HepG2 (cell line): ENCODE measurements around the gene SNX13. TPM values are rescaled to one million over a fixed set of nuclear protein-coding genes. Genes with fewer than 3 reads are reported as not detected.

ENCODE experiments used
- ATAC-seq: fragments of 200-7000 bp; cut with Tn5 transposase; 3 replicates; pipeline ENCODE4 v1.9.1; 2020; ENCODE audit warnings: mild to moderate bottlenecking, moderate library complexity
- BruUV-seq: library from RNA; stranded (reverse); fragments of 400-500 nt; replicated peaks from 2 replicates; lab custom pipeline; 2021; lab: Mats Ljungman, UMichigan
- CTCF ChIA-PET: fragments of 300-600 bp; formaldehyde crosslinking; extraction: SDS; loops from one replicate; lab custom pipeline; 2021; ENCODE audit warnings: low total read pairs, inconsistent platforms, low intra/inter-chr PET ratio; lab: Yijun Ruan, JAX
- POLR2A ChIA-PET: fragments of 350-600 bp; sonication (Branson Sonifier 250); formaldehyde crosslinking; loops from one replicate; lab custom pipeline; 2020; ENCODE audit warnings: antibody characterized with exemption, inconsistent platforms; lab: Yijun Ruan, JAX
- DNase-seq: peaks from one replicate; pipeline ENCODE4 v3.0.0-alpha.2; 2015; ENCODE audit warnings: low spot score
- FAIRE-seq: peaks from 3 replicates; lab custom pipeline; 2011; peaks lifted over from hg19 to GRCh38; lab: Jason Lieb, UNC
- H2AFZ ChIP-seq: one replicate; pipeline ENCODE4 v1.6.1; 2011; ENCODE audit warnings: low read length, inconsistent platforms
- H3K27ac ChIP-seq: fragments of 300-600 bp; 3 replicates; pipeline ENCODE4 v1.8.0; 2011; ENCODE audit warnings: mixed run types, mild to moderate bottlenecking, mixed read lengths, low read length, inconsistent platforms; ENCODE audit not compliant: insufficient read depth; ENCODE audit errors: extremely low read length
- H3K27me3 ChIP-seq, 2 experiments: fragments of 200-600 bp in 1 of 2; 2 replicates in 1 of 2; 3 replicates in 1 of 2; pipeline versions ENCODE4 v1.6.0 to v1.8.0; 2011; ENCODE audit warnings: low read length in 2 of 2, mild to moderate bottlenecking in 2 of 2, moderate library complexity in 2 of 2, inconsistent platforms in 1 of 2; ENCODE audit not compliant: insufficient read depth in 2 of 2, control insufficient read depth in 1 of 2
- H3K36me3 ChIP-seq, 2 experiments: fragments of 200-600 bp in 1 of 2; replicated peaks in 1 of 2; 2 replicates in 1 of 2; 3 replicates in 1 of 2; pipeline versions ENCODE4 v1.5.1 to v1.8.0; 2011; ENCODE audit warnings: low read length in 2 of 2, inconsistent platforms in 1 of 2; ENCODE audit not compliant: insufficient read depth in 2 of 2, control insufficient read depth in 1 of 2
- H3K4me1 ChIP-seq: 2 replicates; pipeline ENCODE4 v1.5.1; 2012; ENCODE audit warnings: low read length, inconsistent platforms; ENCODE audit not compliant: insufficient read depth
- H3K4me2 ChIP-seq: 2 replicates; pipeline ENCODE4 v1.6.0; 2011; ENCODE audit warnings: low read depth, low read length, inconsistent platforms
- H3K4me3 ChIP-seq, 3 experiments: fragments of 200-600 bp in 1 of 3; sonication (generic), shearing (Covaris generic) in 1 of 3; replicated peaks in 1 of 3; 2 replicates each; pipeline ENCODE4 v1.5.1; 2011 to 2016; ENCODE audit warnings: low read length in 3 of 3, inconsistent platforms in 2 of 3, low read depth in 2 of 3, mild to moderate bottlenecking in 2 of 3, control low read depth in 1 of 3, mixed read lengths in 1 of 3; ENCODE audit not compliant: insufficient read depth in 1 of 3
- H3K79me2 ChIP-seq: one replicate; pipeline ENCODE4 v1.6.1; 2011; ENCODE audit warnings: low read length, inconsistent platforms; ENCODE audit not compliant: insufficient read depth
- H3K9ac ChIP-seq: 2 replicates; pipeline ENCODE4 v1.6.0; 2011; ENCODE audit warnings: mild to moderate bottlenecking, low read depth, low read length, inconsistent platforms; ENCODE audit not compliant: insufficient read depth
- H3K9me3 ChIP-seq: 2 replicates; pipeline ENCODE4 v1.5.1; 2012; ENCODE audit warnings: mild to moderate bottlenecking, low read length
- H4K20me1 ChIP-seq: 2 replicates; pipeline ENCODE4 v1.6.0; 2011; ENCODE audit warnings: inconsistent platforms, mild to moderate bottlenecking, low read length, moderate library complexity; ENCODE audit not compliant: insufficient read depth
- CSRNP2 ChIP-seq: sonication (generic); formaldehyde crosslinking; conservative IDR thresholded peaks from 2 replicates; pipeline ENCODE4 v1.8.0; 2022; ENCODE audit warnings: low read depth, missing genetic modification reagents
- DMAP1 ChIP-seq: IDR thresholded peaks from 2 replicates; pipeline ENCODE4 v1.6.1; 2016
- DZIP1 ChIP-seq: sonication (generic); formaldehyde crosslinking; IDR thresholded peaks from 2 replicates; pipeline ENCODE4 v1.5.0; 2020; ENCODE audit warnings: mild to moderate bottlenecking, missing genetic modification reagents
- FOSL2 ChIP-seq: sonication (generic); formaldehyde crosslinking; IDR thresholded peaks from 2 replicates; pipeline ENCODE4 v1.4.0; 2020; ENCODE audit warnings: missing genetic modification reagents
- HDAC1 ChIP-seq: sonication (generic); formaldehyde crosslinking; IDR thresholded peaks from 2 replicates; pipeline ENCODE4 v1.5.1; 2020; ENCODE audit warnings: mild to moderate bottlenecking, missing genetic modification reagents
- LBX2 ChIP-seq: sonication (generic); formaldehyde crosslinking; IDR thresholded peaks from 2 replicates; pipeline ENCODE4 v1.5.0; 2020; ENCODE audit warnings: missing genetic modification reagents, mild to moderate bottlenecking, borderline replicate concordance
- MEIS1 ChIP-seq: sonication (generic); formaldehyde crosslinking; IDR thresholded peaks from 2 replicates; pipeline ENCODE4 v1.9.0; 2021; ENCODE audit warnings: mild to moderate bottlenecking, missing genetic modification reagents, moderate library complexity, borderline replicate concordance
- MTF1 ChIP-seq: sonication (generic); formaldehyde crosslinking; IDR thresholded peaks from 2 replicates; pipeline ENCODE4 v1.5.0; 2020; ENCODE audit warnings: missing genetic modification reagents
- MXI1 ChIP-seq: IDR thresholded peaks from 3 replicates; pipeline ENCODE4 v1.6.1; 2012; ENCODE audit warnings: low read depth, low read length, inconsistent platforms, borderline replicate concordance
- NFKB2 ChIP-seq: sonication (generic); formaldehyde crosslinking; IDR thresholded peaks from 2 replicates; pipeline ENCODE4 v1.4.0; 2020; ENCODE audit warnings: missing genetic modification reagents, borderline replicate concordance
- NR2C2 ChIP-seq: sonication (generic); formaldehyde crosslinking; IDR thresholded peaks from 2 replicates; pipeline ENCODE4 v1.4.0; 2020; ENCODE audit warnings: missing genetic modification reagents, mild to moderate bottlenecking, moderate library complexity, borderline replicate concordance
- ZFP37 ChIP-seq: sonication (generic); formaldehyde crosslinking; IDR thresholded peaks from 2 replicates; pipeline ENCODE4 v1.4.0; 2020; ENCODE audit warnings: missing genetic modification reagents, borderline replicate concordance
- ZMYM4 ChIP-seq: sonication (generic); formaldehyde crosslinking; IDR thresholded peaks from 2 replicates; pipeline ENCODE4 v1.8.1; 2023; ENCODE audit warnings: mild to moderate bottlenecking, missing genetic modification reagents
- ZNF235 ChIP-seq: sonication (generic); formaldehyde crosslinking; IDR thresholded peaks from 2 replicates; pipeline ENCODE4 v1.8.1; 2023; ENCODE audit warnings: mild to moderate bottlenecking, missing genetic modification reagents, borderline replicate concordance
- ZNF264 ChIP-seq: sonication (generic); formaldehyde crosslinking; IDR thresholded peaks from 2 replicates; pipeline ENCODE4 v1.4.0; 2020; ENCODE audit warnings: missing genetic modification reagents
- ZNF557 ChIP-seq: sonication (generic); formaldehyde crosslinking; IDR thresholded peaks from 2 replicates; pipeline ENCODE4 v1.4.0; 2020; ENCODE audit warnings: missing genetic modification reagents
- ZNF564 ChIP-seq: sonication (generic); formaldehyde crosslinking; IDR thresholded peaks from 2 replicates; pipeline ENCODE4 v1.8.1; 2023; ENCODE audit warnings: mild to moderate bottlenecking, missing genetic modification reagents
- ZSCAN20 ChIP-seq: sonication (generic); formaldehyde crosslinking; IDR thresholded peaks from 2 replicates; pipeline ENCODE4 v1.4.0; 2020; ENCODE audit warnings: missing genetic modification reagents, mild to moderate bottlenecking, borderline replicate concordance
- WGBS: methylation state at CpG from one replicate; pipeline ENCODE4 v1.1.6; 2017; ENCODE audit warnings: low lambda C conversion rate; 5-methylcytosine and 5-hydroxymethylcytosine counted together
- in situ Hi-C: cut with HindIII; loops from 2 replicates; pipeline ENCODE4 v1.10.0; 2017; ENCODE audit warnings: low pct_unique_long_range_greater_than_20kb; ENCODE audit not compliant: extremely low pct_ligation_motif_present
- intact Hi-C: fragments of 100-400 bp; cut with micrococcal nuclease; formaldehyde crosslinking; loops from one replicate; pipeline ENCODE4 v1.10.0; 2022; ENCODE audit not compliant: unreplicated experiment
- polyA plus RNA-seq, 8 experiments: library from polyadenylated mRNA; depleted of rRNA in 3 of 8; stranded (reverse) in 7 of 8; unstranded in 1 of 8; fragments of >200 nt; fragmentation: Illumina TruSeq in 4 of 8; extraction: Trizol in 4 of 8; gene quantifications; 2 replicates each; pipeline versions ENCODE4 v1.2.1 to v1.2.3, GENCODE V29; 2011 to 2016; ENCODE audit warnings: low read depth in 4 of 8, missing spikeins in 1 of 8, mixed read lengths in 1 of 8; ENCODE audit not compliant: insufficient read depth in 1 of 8
- total RNA-seq, 5 experiments: library from RNA; depleted of rRNA; stranded (reverse); fragments of >200 nt; fragmentation: Illumina TruSeq; extraction: Trizol; gene quantifications; 2 replicates each; pipeline ENCODE4 v1.2.3, GENCODE V29; 2016; ENCODE audit warnings: low read depth in 1 of 5

SNX13 gene
- total and polyA plus RNA-seq, 2 of the 13 experiments (the other 11 are each of a cell fraction or from before 2014, with no cell fraction given), result 14.3 to 32.3 TPM

- H2AFZ ChIP-seq, result peak overlapping the region; percentile 82
- H3K27me3 ChIP-seq, result no peaks in the 10 kb centered on the region; a peak in 1 of 5 replicates
- H4K20me1 ChIP-seq, result peaks cover 4% of the 10 kb centered on the region
- FAIRE-seq, result peak; percentile 46
- no TSS peak for BruUV-seq
- peak overlapping the region; percentile 74 for H3K4me2 ChIP-seq
- no peaks in the 10 kb centered on the region for H3K9me3 ChIP-seq
- H3K9ac ChIP-seq, result peak overlapping the region; percentile 92
- ChIA-PET POLR2A (no interaction called here), CTCF (no interaction called here)
- under 1% methylated on average over 18 of the region's 29 CpGs for WGBS
- in situ Hi-C loops (no loop called here), intact Hi-C loops (loop anchor here (2.0 to 10.0 kb wide), 2 partner anchors 15 to 135 kb away; no protein-coding TSS in a partner anchor)
- peak; percentile 65 for ATAC-seq
- H3K4me3 ChIP-seq, result peak overlapping the region; percentile 64 to 97 (median 86)
- DNase-seq, result peak; percentile 13
- H3K4me1 ChIP-seq, result peaks cover 41% of the 10 kb centered on the region
- H3K27ac ChIP-seq, result peak overlapping the region; percentile 92
- H3K36me3 ChIP-seq, result peaks cover 0 to 3% of the 10 kb centered on the region in 2 experiments; a peak in 1 of 5 replicates
- peaks cover 51% of the 10 kb centered on the region for H3K79me2 ChIP-seq
- TF ChIP-seq FOSL2 (CRISPR knock-in tag) (no peak), MTF1 (CRISPR knock-in tag) (0 out of 2 replicates have a peak, but pooled peaks have one; percentile 33), ZSCAN20 (0 out of 2 replicates have a peak, but pooled peaks have one; percentile 39), ZNF264 (CRISPR knock-in tag) (no peak), NFKB2 (peak; percentile 7; the same call in 1 of the 2 replicates), DZIP1 (CRISPR knock-in tag) (peak; percentile 58; the same call in 1 of the 2 replicates), ZNF557 (0 out of 2 replicates have a peak, but pooled peaks have one; percentile 23), LBX2 (CRISPR knock-in tag) (no peak), MEIS1 (CRISPR knock-in tag) (0 out of 2 replicates have a peak, but pooled peaks have one; percentile 13), DMAP1 (CRISPR knock-in tag) (no peak), CSRNP2 (CRISPR knock-in tag) (no peak), ZFP37 (CRISPR knock-in tag) (0 out of 2 replicates have a peak, but pooled peaks have one; percentile 37), ZNF564 (CRISPR knock-in tag) (no peak), ZNF235 (CRISPR knock-in tag) (0 out of 2 replicates have a peak, but pooled peaks have one; percentile 0), ZMYM4 (CRISPR knock-in tag) (peak; percentile 48; the same call in 1 of the 2 replicates), MXI1 (no peak), NR2C2 (CRISPR knock-in tag) (no peak), HDAC1 (CRISPR knock-in tag) (peak; percentile 49; the same call in 1 of the 2 replicates)
Observed at GRCh38 chr7:17939606-17940301, 540 bp downstream of the SNX13 start.
